Caki2 (cell line): ENCODE measurements around the gene BTBD2. TPM values are rescaled to one million over a fixed set of nuclear protein-coding genes. Genes with fewer than 3 reads are reported as not detected.

Experiments
- DNase-seq: peaks from one replicate; pipeline ENCODE4 v3.0.0-alpha.2; 2015; ENCODE audit warnings: low read depth
- in situ Hi-C: cut with HindIII; loops from 2 replicates; pipeline ENCODE4 v1.10.0; 2016; ENCODE audit warnings: low sequenced_read_pairs, low pct_unique_long_range_greater_than_20kb, mixed read lengths
- total RNA-seq: library from RNA; depleted of rRNA; stranded (reverse); fragments of >200 nt; shearing (Covaris generic); gene quantifications from 2 replicates; pipeline ENCODE4 v1.2.3, GENCODE V29; 2014; ENCODE audit warnings: low replicate concordance

Gene BTBD2
- total RNA-seq, 1 experiment from 2014 or later, result 56.1 TPM

GRCh38 chr19:1977120-1977519, 38.4 kb downstream of the BTBD2 start:
- in situ Hi-C loops, result no loop called here
- DNase-seq, result no peak

- no peak for DNase-seq
- in situ Hi-C loops, result no loop called here
Measured at GRCh38 chr19:1975162-1975480, 40.4 kb downstream of the BTBD2 start.

GRCh38 chr19:1974381-1975161, 40.9 kb downstream of the BTBD2 start:
- in situ Hi-C loops, result no loop called here
- DNase-seq, result no peak

GRCh38 chr19:1970806-1971502, 44.6 kb downstream of the BTBD2 start:
- in situ Hi-C loops, result no loop called here
- DNase-seq, result no peak

- no peak for DNase-seq
- in situ Hi-C loops, result no loop called here
Measured at GRCh38 chr19:1970003-1970805, 45.3 kb downstream of the BTBD2 start.

GRCh38 chr19:1969176-1970002, 46.1 kb downstream of the BTBD2 start:
- in situ Hi-C loops, result no loop called here
- DNase-seq, result no peak

GRCh38 chr19:1968279-1969175, 47.0 kb downstream of the BTBD2 start:
- no peak for DNase-seq
- in situ Hi-C loops, result no loop called here

- in situ Hi-C loops, result no loop called here
- DNase-seq, result no peak
Measured at GRCh38 chr19:1967087-1967608, 48.4 kb downstream of the BTBD2 start.

- in situ Hi-C loops, result no loop called here
- no peak for DNase-seq
Measured at GRCh38 chr19:1962674-1963073, 52.8 kb downstream of the BTBD2 start.

GRCh38 chr19:1961000-1961883, 54.3 kb downstream of the BTBD2 start:
- no peak for DNase-seq
- in situ Hi-C loops, result no loop called here

- in situ Hi-C loops, result no loop called here
Measured at GRCh38 chr19:1959928-1960589, 55.5 kb downstream of the BTBD2 start.

GRCh38 chr19:1957562-1958248, 57.8 kb downstream of the BTBD2 start:
- in situ Hi-C loops, result no loop called here
- no peak for DNase-seq

More at GRCh38 chr19:1959928-1960589, 55.5 kb downstream of the BTBD2 start:
- DNase-seq, result no peak

GRCh38 chr19:1956868-1957492, 58.5 kb downstream of the BTBD2 start:
- in situ Hi-C loops, result no loop called here
- DNase-seq, result no peak

- DNase-seq, result no peak
- in situ Hi-C loops, result no loop called here
Measured at GRCh38 chr19:1956122-1956494, 59.4 kb downstream of the BTBD2 start.
